ENCODE data around the gene ANKRD37.
A peak's percentile ranks its signal among the peaks of the same experiment; 100 is the strongest.

ANKRD37 gene, protein sequence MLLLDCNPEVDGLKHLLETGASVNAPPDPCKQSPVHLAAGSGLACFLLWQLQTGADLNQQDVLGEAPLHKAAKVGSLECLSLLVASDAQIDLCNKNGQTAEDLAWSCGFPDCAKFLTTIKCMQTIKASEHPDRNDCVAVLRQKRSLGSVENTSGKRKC

DNA sequence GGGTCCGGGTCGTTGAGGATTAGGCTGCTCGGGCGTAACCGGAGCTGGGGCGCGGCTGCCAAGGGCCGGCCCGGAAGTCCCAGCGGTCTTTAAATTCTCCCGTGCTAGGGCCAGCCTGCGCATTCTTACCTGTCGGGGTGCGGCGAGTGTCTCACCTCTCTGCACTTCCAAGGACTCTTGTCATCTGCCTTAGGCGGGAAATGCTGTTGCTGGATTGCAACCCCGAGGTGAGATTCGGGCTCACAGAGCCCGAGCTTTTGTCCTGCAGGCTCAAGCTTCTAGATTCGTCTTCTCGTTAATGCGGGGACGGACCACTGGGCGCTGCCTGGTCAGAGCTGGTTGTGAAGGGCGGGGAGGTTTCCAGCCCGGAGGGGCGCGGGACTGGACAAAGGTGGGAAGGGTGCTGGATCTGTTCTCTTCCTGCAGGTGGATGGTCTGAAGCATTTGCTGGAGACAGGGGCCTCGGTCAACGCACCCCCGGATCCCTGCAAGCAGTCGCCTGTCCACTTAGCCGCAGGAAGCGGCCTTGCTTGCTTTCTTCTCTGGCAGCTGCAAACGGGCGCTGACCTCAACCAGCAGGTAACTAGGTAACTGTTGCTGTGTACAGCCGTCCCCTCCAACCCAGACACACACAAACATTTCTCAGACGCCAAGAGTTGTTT, at the start of gene ANKRD37:
Gene ANKRD37 (plus strand): TSS at position 118 of the 662 bp plus-strand sequence. CDS start 83 bp downstream, at position 201.
- no peaks in the 10 kb centered on the region for H3K27me3 Mint-ChIP-seq (ENCODE audit: low read depth, poor library complexity)
- peak within 1 kb of the TSS; percentile 89 for H3K27ac Mint-ChIP-seq
- no peak for TF ChIP-seq CTCF (IDR thresholded peaks at IDR 0.05)
- no peak for DNase-seq
- H3K4me1 Mint-ChIP-seq: peaks cover 22% of the 10 kb centered on the region
- peak within 1 kb of the TSS; percentile 89 for H3K4me3 Mint-ChIP-seq
- H3K9me3 Mint-ChIP-seq: peaks cover 3% of the 10 kb centered on the region
- H3K36me3 Mint-ChIP-seq (ENCODE audit: low read depth): peaks cover 37% of the 10 kb centered on the region

GRCh38 chr4:185346975-185347601, 49.6 kb upstream of the ANKRD37 start:
- TF ChIP-seq CTCF (IDR thresholded peaks at IDR 0.05): no peak
- no peaks in the 10 kb centered on the region for H3K27me3 Mint-ChIP-seq (ENCODE audit: low read depth, poor library complexity)
- no peak for DNase-seq
- peaks cover 63% of the 10 kb centered on the region for H3K36me3 Mint-ChIP-seq (ENCODE audit: low read depth)
- no peak overlapping the region for H3K4me3 Mint-ChIP-seq
- peaks cover 24% of the 10 kb centered on the region for H3K4me1 Mint-ChIP-seq
- H3K27ac Mint-ChIP-seq: no peak overlapping the region
- H3K9me3 Mint-ChIP-seq: no peaks in the 10 kb centered on the region

GRCh38 chr4:185351691-185352090, 45.0 kb upstream of the ANKRD37 start:
- Mint-ChIP-seq H3K27ac (peak overlapping the region; percentile 44), H3K36me3 (ENCODE audit: low read depth) (peaks cover 64% of the 10 kb centered on the region), H3K4me3 (no peak overlapping the region), H3K4me1 (peaks cover 19% of the 10 kb centered on the region), H3K9me3 (no peaks in the 10 kb centered on the region), H3K27me3 (ENCODE audit: low read depth, poor library complexity) (no peaks in the 10 kb centered on the region)
- no peak for TF ChIP-seq CTCF (IDR thresholded peaks at IDR 0.05)
- DNase-seq: no peak

- no peak overlapping the region for H3K4me3 Mint-ChIP-seq
- peaks cover 59% of the 10 kb centered on the region for H3K36me3 Mint-ChIP-seq (ENCODE audit: low read depth)
- DNase-seq: no peak
- no peaks in the 10 kb centered on the region for H3K27me3 Mint-ChIP-seq (ENCODE audit: low read depth, poor library complexity)
- no peak for TF ChIP-seq CTCF (IDR thresholded peaks at IDR 0.05)
- H3K27ac Mint-ChIP-seq: peak overlapping the region; percentile 44
- H3K4me1 Mint-ChIP-seq: peaks cover 19% of the 10 kb centered on the region
- H3K9me3 Mint-ChIP-seq: no peaks in the 10 kb centered on the region
Measured at GRCh38 chr4:185352202-185352601, 44.4 kb upstream of the ANKRD37 start.

GRCh38 chr4:185352741-185353140, 43.9 kb upstream of the ANKRD37 start:
- H3K4me1 Mint-ChIP-seq: peaks cover 19% of the 10 kb centered on the region
- no peaks in the 10 kb centered on the region for H3K9me3 Mint-ChIP-seq
- TF ChIP-seq CTCF (IDR thresholded peaks at IDR 0.05): no peak
- no peak for DNase-seq
- H3K4me3 Mint-ChIP-seq: no peak overlapping the region
- H3K36me3 Mint-ChIP-seq (ENCODE audit: low read depth): peaks cover 58% of the 10 kb centered on the region
- peak overlapping the region; percentile 44 for H3K27ac Mint-ChIP-seq
- no peaks in the 10 kb centered on the region for H3K27me3 Mint-ChIP-seq (ENCODE audit: low read depth, poor library complexity)
